GM23338 (cell line): ENCODE measurements around the gene MFSD2B. TPM values are rescaled to one million over a fixed set of nuclear protein-coding genes. Genes with fewer than 3 reads are reported as not detected.

ENCODE experiments used
- ATAC-seq: fragments of 200-7000 bp; cut with Tn5 transposase; 3 replicates; pipeline ENCODE4 v1.9.1; 2020
- DNase-seq: peaks from one replicate; pipeline ENCODE4 v3.0.0-alpha.2; 2015; ENCODE audit warnings: low spot score
- H2AFZ ChIP-seq: fragments of 200-600 bp; sonication (generic); 2 replicates; pipeline ENCODE4 v1.8.0; 2016; ENCODE audit warnings: antibody characterized with exemption, mild to moderate bottlenecking, moderate library complexity
- H3F3A ChIP-seq: fragments of 200-600 bp; sonication (generic); replicated peaks from 2 replicates; pipeline ENCODE4 v1.8.0; 2017; ENCODE audit warnings: antibody characterized with exemption, mixed run types, low read depth
- H3K27ac ChIP-seq: fragments of 200-600 bp; sonication (generic); 2 replicates; pipeline ENCODE4 v1.6.1; 2016; ENCODE audit warnings: low read depth
- H3K27me3 ChIP-seq: fragments of 200-600 bp; sonication (generic); 2 replicates; pipeline ENCODE4 v1.8.0; 2016; ENCODE audit warnings: mild to moderate bottlenecking, mixed run types, moderate library complexity; ENCODE audit not compliant: insufficient read depth
- H3K36me3 ChIP-seq: fragments of 200-600 bp; sonication (generic); 2 replicates; pipeline ENCODE4 v1.8.0; 2016; ENCODE audit warnings: mild to moderate bottlenecking; ENCODE audit not compliant: insufficient read depth
- H3K4me1 ChIP-seq: fragments of 200-600 bp; sonication (generic); 2 replicates; pipeline ENCODE4 v1.8.0; 2016; ENCODE audit warnings: mild to moderate bottlenecking, moderate library complexity; ENCODE audit not compliant: insufficient read depth
- H3K4me2 ChIP-seq: fragments of 200-600 bp; sonication (generic); 2 replicates; pipeline ENCODE4 v1.7.1; 2017; ENCODE audit warnings: mixed run types
- H3K4me3 ChIP-seq: fragments of 200-600 bp; sonication (generic); 2 replicates; pipeline ENCODE4 v1.6.1; 2016; ENCODE audit warnings: mixed run types
- H3K79me2 ChIP-seq: fragments of 200-600 bp; sonication (generic); replicated peaks from 2 replicates; pipeline ENCODE4 v1.8.0; 2017; ENCODE audit warnings: mild to moderate bottlenecking; ENCODE audit not compliant: insufficient read depth
- H3K9me2 ChIP-seq: fragments of 200-600 bp; sonication (generic); 2 replicates; pipeline ENCODE4 v1.8.0; 2017; ENCODE audit not compliant: insufficient read depth
- H4K20me1 ChIP-seq: fragments of 200-600 bp; sonication (generic); replicated peaks from 2 replicates; pipeline ENCODE4 v1.8.0; 2017; ENCODE audit warnings: mild to moderate bottlenecking; ENCODE audit not compliant: insufficient read depth
- H3K27ac Mint-ChIP-seq: 2 replicates; pipeline ENCODE4 v1.8.0; 2020; ENCODE audit warnings: inconsistent platforms, mild to moderate bottlenecking, moderate library complexity, mixed read lengths
- H3K27me3 Mint-ChIP-seq: 3 replicates; pipeline ENCODE4 v1.8.0; 2022; ENCODE audit warnings: low read depth, mild to moderate bottlenecking, moderate library complexity, mixed read lengths, inconsistent platforms; ENCODE audit not compliant: insufficient read depth, poor library complexity
- H3K36me3 Mint-ChIP-seq: 3 replicates; pipeline ENCODE4 v1.8.0; 2021; ENCODE audit warnings: low read depth, mild to moderate bottlenecking, inconsistent platforms, moderate library complexity, mixed read lengths
- H3K4me1 Mint-ChIP-seq: 3 replicates; pipeline ENCODE4 v1.8.0; 2020; ENCODE audit warnings: mild to moderate bottlenecking, inconsistent platforms, mixed read lengths
- H3K4me3 Mint-ChIP-seq: 3 replicates; pipeline ENCODE4 v1.8.0; 2021; ENCODE audit warnings: moderate library complexity, mild to moderate bottlenecking, inconsistent platforms, mixed read lengths
- H3K9me3 Mint-ChIP-seq: 3 replicates; pipeline ENCODE4 v1.8.0; 2020; ENCODE audit warnings: moderate library complexity, mild to moderate bottlenecking, inconsistent platforms, mixed read lengths
- CREB1 ChIP-seq: fragments of 250-450 bp; sonication (Bioruptor Pico); IDR thresholded peaks from 2 replicates; pipeline ENCODE4 v1.5.0; 2020; ENCODE audit warnings: low read depth, mild to moderate bottlenecking, moderate library complexity
- EZH2phosphoT487 ChIP-seq: fragments of 200-600 bp; sonication (generic); IDR thresholded peaks from one replicate; pipeline ENCODE4 v1.8.1; 2018; ENCODE audit warnings: antibody characterized with exemption; ENCODE audit not compliant: unreplicated experiment
- JUNB ChIP-seq: IDR thresholded peaks from one replicate; pipeline ENCODE4 v1.6.1; 2016; ENCODE audit warnings: antibody characterized with exemption; ENCODE audit not compliant: unreplicated experiment
- NANOG ChIP-seq: IDR thresholded peaks from 2 replicates; pipeline ENCODE4 v1.6.1; 2016; ENCODE audit warnings: antibody characterized with exemption, borderline replicate concordance
- POLR2AphosphoS5 ChIP-seq: IDR thresholded peaks from 2 replicates; pipeline ENCODE4 v1.6.1; 2016; ENCODE audit warnings: antibody characterized with exemption, low read depth
- STAT1 ChIP-seq: IDR thresholded peaks from one replicate; pipeline ENCODE4 v1.6.1; 2016; ENCODE audit warnings: antibody characterized with exemption; ENCODE audit not compliant: unreplicated experiment
- ZNF114 ChIP-seq: fragments of 250-450 bp; sonication (Bioruptor Pico); IDR thresholded peaks from 2 replicates; pipeline ENCODE4 v1.5.0; 2020; ENCODE audit warnings: mild to moderate bottlenecking, moderate library complexity
- polyA plus RNA-seq: library from polyadenylated mRNA; unstranded; fragments of >200 nt; fragmentation: Nextera tagmentation; extraction: Ambion mirVana; gene quantifications from 2 replicates; pipeline ENCODE4 v1.2.1, GENCODE V29; 2016
- total RNA-seq: library from RNA; depleted of rRNA; stranded (reverse); fragments of >200 nt; shearing (Covaris generic); gene quantifications from 2 replicates; pipeline ENCODE4 v1.2.3, GENCODE V29; 2014
- TF ChIP-seq, protein P1 (sequence below): fragments of 250-450 bp; sonication (Bioruptor Pico); IDR thresholded peaks from 2 replicates; pipeline ENCODE4 v1.5.0; 2020; ENCODE audit warnings: mild to moderate bottlenecking, moderate library complexity

Gene MFSD2B
- total and polyA plus RNA-seq, 2 experiments from 2014 or later: 0.21 to 2.3 TPM

GRCh38 chr2:24049485-24050021 is 39.7 kb downstream of the MFSD2B start, which contains the start of gene FKBP1B:
TSS of gene FKBP1B (plus strand) at chr2:24049741. CDS start at chr2:24049850, 109 bp downstream.
- Histone ChIP-seq H3K27me3 (no peaks in the 10 kb centered on the region), H3K27ac (peak within 1 kb of the TSS; percentile 74), H3K79me2 (peaks cover 40% of the 10 kb centered on the region), H3K36me3 (no peaks in the 10 kb centered on the region), H3K4me3 (peak within 1 kb of the TSS; percentile 82), H2AFZ (peak within 1 kb of the TSS; percentile 93), H3K4me2 (peak within 1 kb of the TSS; percentile 95), H3K4me1 (peaks cover 30% of the 10 kb centered on the region), H4K20me1 (no peaks in the 10 kb centered on the region; the same call in 1 of the 2 replicates), H3F3A (peaks cover 20% of the 10 kb centered on the region; the same call in 1 of the 2 replicates), H3K9me2 (no peaks in the 10 kb centered on the region)
- Mint-ChIP-seq H3K36me3 (no peaks in the 10 kb centered on the region; the same call in 2 of the 3 replicates), H3K27me3 (peaks cover 10% of the 10 kb centered on the region), H3K4me3 (no peak within 1 kb of the TSS; the same call in 2 of the 3 replicates), H3K27ac (no peak within 1 kb of the TSS), H3K9me3 (no peaks in the 10 kb centered on the region), H3K4me1 (peaks cover 22% of the 10 kb centered on the region)
- DNase-seq: peak; percentile 91
- peak; percentile 96 for TF ChIP-seq POLR2AphosphoS5
- TF ChIP-seq, protein P1, sequence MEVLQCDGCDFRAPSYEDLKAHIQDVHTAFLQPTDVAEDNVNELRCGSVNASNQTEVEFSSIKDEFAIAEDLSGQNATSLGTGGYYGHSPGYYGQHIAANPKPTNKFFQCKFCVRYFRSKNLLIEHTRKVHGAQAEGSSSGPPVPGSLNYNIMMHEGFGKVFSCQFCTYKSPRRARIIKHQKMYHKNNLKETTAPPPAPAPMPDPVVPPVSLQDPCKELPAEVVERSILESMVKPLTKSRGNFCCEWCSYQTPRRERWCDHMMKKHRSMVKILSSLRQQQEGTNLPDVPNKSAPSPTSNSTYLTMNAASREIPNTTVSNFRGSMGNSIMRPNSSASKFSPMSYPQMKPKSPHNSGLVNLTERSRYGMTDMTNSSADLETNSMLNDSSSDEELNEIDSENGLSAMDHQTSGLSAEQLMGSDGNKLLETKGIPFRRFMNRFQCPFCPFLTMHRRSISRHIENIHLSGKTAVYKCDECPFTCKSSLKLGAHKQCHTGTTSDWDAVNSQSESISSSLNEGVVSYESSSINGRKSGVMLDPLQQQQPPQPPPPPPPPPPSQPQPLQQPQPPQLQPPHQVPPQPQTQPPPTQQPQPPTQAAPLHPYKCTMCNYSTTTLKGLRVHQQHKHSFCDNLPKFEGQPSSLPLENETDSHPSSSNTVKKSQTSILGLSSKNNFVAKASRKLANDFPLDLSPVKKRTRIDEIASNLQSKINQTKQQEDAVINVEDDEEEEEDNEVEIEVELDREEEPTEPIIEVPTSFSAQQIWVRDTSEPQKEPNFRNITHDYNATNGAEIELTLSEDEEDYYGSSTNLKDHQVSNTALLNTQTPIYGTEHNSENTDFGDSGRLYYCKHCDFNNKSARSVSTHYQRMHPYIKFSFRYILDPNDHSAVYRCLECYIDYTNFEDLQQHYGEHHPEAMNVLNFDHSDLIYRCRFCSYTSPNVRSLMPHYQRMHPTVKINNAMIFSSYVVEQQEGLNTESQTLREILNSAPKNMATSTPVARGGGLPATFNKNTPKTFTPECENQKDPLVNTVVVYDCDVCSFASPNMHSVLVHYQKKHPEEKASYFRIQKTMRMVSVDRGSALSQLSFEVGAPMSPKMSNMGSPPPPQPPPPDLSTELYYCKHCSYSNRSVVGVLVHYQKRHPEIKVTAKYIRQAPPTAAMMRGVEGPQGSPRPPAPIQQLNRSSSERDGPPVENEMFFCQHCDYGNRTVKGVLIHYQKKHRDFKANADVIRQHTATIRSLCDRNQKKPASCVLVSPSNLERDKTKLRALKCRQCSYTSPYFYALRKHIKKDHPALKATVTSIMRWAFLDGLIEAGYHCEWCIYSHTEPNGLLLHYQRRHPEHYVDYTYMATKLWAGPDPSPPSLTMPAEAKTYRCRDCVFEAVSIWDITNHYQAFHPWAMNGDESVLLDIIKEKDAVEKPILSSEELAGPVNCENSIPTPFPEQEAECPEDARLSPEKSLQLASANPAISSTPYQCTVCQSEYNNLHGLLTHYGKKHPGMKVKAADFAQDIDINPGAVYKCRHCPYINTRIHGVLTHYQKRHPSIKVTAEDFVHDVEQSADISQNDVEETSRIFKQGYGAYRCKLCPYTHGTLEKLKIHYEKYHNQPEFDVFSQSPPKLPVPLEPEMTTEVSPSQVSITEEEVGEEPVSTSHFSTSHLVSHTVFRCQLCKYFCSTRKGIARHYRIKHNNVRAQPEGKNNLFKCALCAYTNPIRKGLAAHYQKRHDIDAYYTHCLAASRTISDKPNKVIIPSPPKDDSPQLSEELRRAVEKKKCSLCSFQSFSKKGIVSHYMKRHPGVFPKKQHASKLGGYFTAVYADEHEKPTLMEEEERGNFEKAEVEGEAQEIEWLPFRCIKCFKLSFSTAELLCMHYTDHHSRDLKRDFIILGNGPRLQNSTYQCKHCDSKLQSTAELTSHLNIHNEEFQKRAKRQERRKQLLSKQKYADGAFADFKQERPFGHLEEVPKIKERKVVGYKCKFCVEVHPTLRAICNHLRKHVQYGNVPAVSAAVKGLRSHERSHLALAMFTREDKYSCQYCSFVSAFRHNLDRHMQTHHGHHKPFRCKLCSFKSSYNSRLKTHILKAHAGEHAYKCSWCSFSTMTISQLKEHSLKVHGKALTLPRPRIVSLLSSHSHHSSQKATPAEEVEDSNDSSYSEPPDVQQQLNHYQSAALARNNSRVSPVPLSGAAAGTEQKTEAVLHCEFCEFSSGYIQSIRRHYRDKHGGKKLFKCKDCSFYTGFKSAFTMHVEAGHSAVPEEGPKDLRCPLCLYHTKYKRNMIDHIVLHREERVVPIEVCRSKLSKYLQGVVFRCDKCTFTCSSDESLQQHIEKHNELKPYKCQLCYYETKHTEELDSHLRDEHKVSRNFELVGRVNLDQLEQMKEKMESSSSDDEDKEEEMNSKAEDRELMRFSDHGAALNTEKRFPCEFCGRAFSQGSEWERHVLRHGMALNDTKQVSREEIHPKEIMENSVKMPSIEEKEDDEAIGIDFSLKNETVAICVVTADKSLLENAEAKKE: no peak
- ATAC-seq: peak; percentile 61

DNA sequence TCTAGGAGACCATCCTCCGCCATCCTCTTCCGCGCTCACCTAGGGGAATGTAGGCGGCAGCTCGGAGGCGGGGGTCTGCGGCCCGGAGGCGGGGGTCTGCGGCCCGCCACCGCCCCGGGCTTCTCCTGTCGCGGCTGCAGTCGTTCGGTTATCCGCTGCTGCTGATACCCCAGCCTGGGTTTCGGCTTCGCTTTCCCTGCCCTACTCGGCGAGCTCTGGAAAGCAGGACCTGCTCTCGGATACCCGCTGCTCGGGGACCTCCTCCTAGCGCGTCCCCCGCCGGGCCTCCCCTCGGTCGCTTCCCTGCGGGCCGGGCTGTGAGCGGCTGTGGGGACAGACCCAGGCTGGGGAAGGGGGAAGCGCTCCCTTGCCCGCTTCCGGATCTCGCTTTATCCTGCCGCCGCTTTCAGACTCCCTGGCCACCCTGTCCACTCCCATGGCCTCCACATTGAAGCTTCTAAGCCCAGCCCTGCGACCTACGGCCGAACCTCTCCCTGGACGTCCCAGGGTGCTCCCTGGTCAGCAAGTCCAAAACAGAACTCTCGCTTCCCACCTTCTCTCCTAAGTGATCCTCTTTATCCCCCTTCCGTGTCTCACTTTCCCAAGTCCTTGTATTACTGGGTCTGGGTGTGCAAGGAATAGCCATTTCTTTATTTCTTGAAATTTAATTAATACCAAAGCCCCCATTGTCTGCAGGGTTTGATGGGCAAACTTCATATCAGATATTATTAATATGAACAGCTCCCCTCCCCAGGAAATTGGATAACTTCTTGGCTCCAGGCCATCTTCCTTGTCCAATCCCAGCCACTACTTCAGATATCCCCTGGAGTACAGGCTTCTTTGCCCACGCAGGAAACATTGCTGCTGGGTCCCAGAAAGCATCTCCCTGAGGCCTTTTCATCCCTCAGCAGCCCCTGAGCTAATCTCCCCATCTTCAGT is 40.4 kb downstream of the MFSD2B start:
- peak overlapping the region; percentile 74; the same call in 1 of the 2 replicates for H3K27ac ChIP-seq
- peak overlapping the region; percentile 82 for H3K4me3 ChIP-seq
- H3K9me3 Mint-ChIP-seq: no peaks in the 10 kb centered on the region
- peaks cover 19% of the 10 kb centered on the region for H3K4me1 Mint-ChIP-seq
- H3K4me1 ChIP-seq: peaks cover 29% of the 10 kb centered on the region
- no peaks in the 10 kb centered on the region for H3K27me3 ChIP-seq
- no peaks in the 10 kb centered on the region for H3K36me3 ChIP-seq
- peak overlapping the region; percentile 95 for H3K4me2 ChIP-seq
- H3K79me2 ChIP-seq: peaks cover 33% of the 10 kb centered on the region
- H3K4me3 Mint-ChIP-seq: no peak overlapping the region; the same call in 2 of the 3 replicates
- ATAC-seq (peak; percentile 21), DNase-seq (peak; percentile 64)
- H3F3A ChIP-seq: peaks cover 20% of the 10 kb centered on the region; the same call in 1 of the 2 replicates
- no peaks in the 10 kb centered on the region for H3K9me2 ChIP-seq
- H3K27ac Mint-ChIP-seq: no peak overlapping the region
- no peaks in the 10 kb centered on the region; the same call in 1 of the 2 replicates for H4K20me1 ChIP-seq
- peaks cover under 1% of the 10 kb centered on the region; the same call in 2 of the 3 replicates for H3K36me3 Mint-ChIP-seq
- peaks cover 10% of the 10 kb centered on the region for H3K27me3 Mint-ChIP-seq
- peak overlapping the region; percentile 93 for H2AFZ ChIP-seq
- TF ChIP-seq STAT1 (no peak), NANOG (no peak), ZNF114 (CRISPR knock-in tag) (no peak), JUNB (no peak), CREB1 (CRISPR knock-in tag) (no peak), EZH2phosphoT487 (no peak)
